Panc1 (cell line): ENCODE data around the gene ETFDH. TPM values are rescaled to one million over a fixed set of nuclear protein-coding genes. Genes with fewer than 3 reads are reported as not detected.

Source experiments
- ATAC-seq: fragments of 200-7000 bp; cut with Tn5 transposase; 2 replicates; pipeline ENCODE4 v1.9.1; 2020; ENCODE audit warnings: mild to moderate bottlenecking, moderate library complexity
- BruUV-seq: library from RNA; stranded (reverse); fragments of 400-500 nt; replicated peaks from 2 replicates; lab custom pipeline; 2021; lab: Mats Ljungman, UMichigan
- CTCF ChIA-PET: fragments of 300-600 bp; sonication (Branson Sonifier 250); formaldehyde crosslinking; loops from one replicate; lab custom pipeline; 2022; ENCODE audit warnings: antibody characterized with exemption; lab: Charles Lee
- POLR2A ChIA-PET: fragments of 300-600 bp; sonication (Branson Sonifier 250); formaldehyde crosslinking; loops from one replicate; lab custom pipeline; 2022; ENCODE audit warnings: antibody characterized with exemption; lab: Charles Lee
- DNase-seq: peaks from one replicate; pipeline ENCODE4 v3.0.0-alpha.2; 2010; ENCODE audit warnings: low read depth, low spot score
- H3K27ac ChIP-seq: 2 replicates; pipeline ENCODE4 v1.5.1; 2011; ENCODE audit warnings: mild to moderate bottlenecking, low read length, inconsistent platforms
- H3K27me3 ChIP-seq: fragments of 200-500 bp; sonication (Bioruptor generic); 2 replicates; pipeline ENCODE4 v1.6.0; 2014; ENCODE audit warnings: low read length, inconsistent platforms; ENCODE audit not compliant: control insufficient read depth, insufficient read depth
- H3K36me3 ChIP-seq: fragments of 200-500 bp; sonication (Bioruptor generic); 2 replicates; pipeline ENCODE4 v1.5.1; 2014; ENCODE audit warnings: inconsistent platforms, mild to moderate bottlenecking, low read length, moderate library complexity; ENCODE audit not compliant: control insufficient read depth, insufficient read depth
- H3K4me1 ChIP-seq: 2 replicates; pipeline ENCODE4 v1.5.1; 2011; ENCODE audit warnings: inconsistent platforms, mild to moderate bottlenecking, low read length, moderate library complexity; ENCODE audit not compliant: control insufficient read depth, insufficient read depth
- H3K4me3 ChIP-seq, 2 experiments: 2 replicates each; pipeline ENCODE4 v1.5.1; 2011 to 2012; ENCODE audit warnings: low read depth in 2 of 2, low read length in 2 of 2, mild to moderate bottlenecking in 2 of 2, inconsistent platforms in 1 of 2, moderate library complexity in 1 of 2
- H3K9me3 ChIP-seq: fragments of 200-500 bp; sonication (Bioruptor generic); 2 replicates; pipeline ENCODE4 v1.5.1; 2014; ENCODE audit warnings: low read depth, mild to moderate bottlenecking, inconsistent platforms, low read length, moderate library complexity; ENCODE audit not compliant: control insufficient read depth, insufficient read depth
- POLR2AphosphoS5 ChIP-seq: IDR thresholded peaks from 2 replicates; pipeline ENCODE4 v1.6.1; 2012; ENCODE audit warnings: mild to moderate bottlenecking, low read depth, low read length, moderate library complexity
- SIN3A ChIP-seq: IDR thresholded peaks from 2 replicates; pipeline ENCODE4 v1.6.1; 2012; ENCODE audit warnings: low read depth, mild to moderate bottlenecking, low read length, moderate library complexity, borderline replicate concordance; ENCODE audit not compliant: insufficient read depth
- TCF7L2 ChIP-seq: IDR thresholded peaks from 2 replicates; pipeline ENCODE4 v1.6.1; 2011; ENCODE audit warnings: mild to moderate bottlenecking, low read depth, low read length, inconsistent platforms
- in situ Hi-C: cut with HindIII; loops from 2 replicates; pipeline ENCODE4 v1.10.0; 2016; ENCODE audit warnings: low sequenced_read_pairs, low pct_unique_long_range_greater_than_20kb
- intact Hi-C: fragments of 100-400 bp; cut with micrococcal nuclease; formaldehyde crosslinking; loops from one replicate; pipeline ENCODE4 v1.10.0; 2022; ENCODE audit not compliant: unreplicated experiment
- total RNA-seq: library from RNA; stranded (reverse); gene quantifications from one replicate; pipeline ENCODE4 v1.2.1, GENCODE V29; 2021; ENCODE audit not compliant: unreplicated experiment
- TF ChIP-seq, protein P1 (sequence below): fragments of 450-650 bp; IDR thresholded peaks from 2 replicates; pipeline ENCODE4 v1.5.1; 2017; ENCODE audit warnings: mild to moderate bottlenecking
- TF ChIP-seq, protein P2 (sequence below), 2 experiments: IDR thresholded peaks; 2 replicates each; pipeline ENCODE4 v1.6.1; 2011 to 2012; ENCODE audit warnings: low read depth in 2 of 2, control low read depth in 1 of 2, low read length in 1 of 2, mild to moderate bottlenecking in 1 of 2, moderate library complexity in 1 of 2; ENCODE audit not compliant: insufficient read depth in 1 of 2

ETFDH gene
- total RNA-seq, 1 experiment from 2014 or later = 23.7 TPM

DNA sequence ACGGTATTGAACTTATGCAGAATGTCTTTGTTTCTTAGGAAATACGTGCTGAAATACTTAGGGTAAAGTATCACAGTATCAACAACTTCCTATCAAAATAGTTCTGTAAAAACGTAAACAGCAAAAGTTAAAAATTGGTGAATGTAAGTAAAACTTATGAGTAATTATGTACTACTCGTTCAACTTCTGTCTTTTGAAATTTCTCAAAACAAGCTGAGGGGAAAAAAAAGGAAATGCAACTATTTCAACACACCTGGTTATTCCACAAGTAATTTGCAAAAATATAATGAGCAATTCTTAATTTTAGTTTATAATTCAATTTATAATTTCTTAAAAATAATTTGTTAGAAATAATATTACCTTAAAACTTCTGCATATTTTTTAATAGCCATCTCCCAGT, 42.8 kb downstream of the ETFDH start:
- DNase-seq = no peak
- CTCF ChIA-PET = no interaction called here
- no peaks in the 10 kb centered on the region for H3K9me3 ChIP-seq
- no peaks in the 10 kb centered on the region for H3K4me1 ChIP-seq
- TF ChIP-seq, protein P1, sequence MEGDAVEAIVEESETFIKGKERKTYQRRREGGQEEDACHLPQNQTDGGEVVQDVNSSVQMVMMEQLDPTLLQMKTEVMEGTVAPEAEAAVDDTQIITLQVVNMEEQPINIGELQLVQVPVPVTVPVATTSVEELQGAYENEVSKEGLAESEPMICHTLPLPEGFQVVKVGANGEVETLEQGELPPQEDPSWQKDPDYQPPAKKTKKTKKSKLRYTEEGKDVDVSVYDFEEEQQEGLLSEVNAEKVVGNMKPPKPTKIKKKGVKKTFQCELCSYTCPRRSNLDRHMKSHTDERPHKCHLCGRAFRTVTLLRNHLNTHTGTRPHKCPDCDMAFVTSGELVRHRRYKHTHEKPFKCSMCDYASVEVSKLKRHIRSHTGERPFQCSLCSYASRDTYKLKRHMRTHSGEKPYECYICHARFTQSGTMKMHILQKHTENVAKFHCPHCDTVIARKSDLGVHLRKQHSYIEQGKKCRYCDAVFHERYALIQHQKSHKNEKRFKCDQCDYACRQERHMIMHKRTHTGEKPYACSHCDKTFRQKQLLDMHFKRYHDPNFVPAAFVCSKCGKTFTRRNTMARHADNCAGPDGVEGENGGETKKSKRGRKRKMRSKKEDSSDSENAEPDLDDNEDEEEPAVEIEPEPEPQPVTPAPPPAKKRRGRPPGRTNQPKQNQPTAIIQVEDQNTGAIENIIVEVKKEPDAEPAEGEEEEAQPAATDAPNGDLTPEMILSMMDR = no peak
- TF ChIP-seq, protein P2, sequence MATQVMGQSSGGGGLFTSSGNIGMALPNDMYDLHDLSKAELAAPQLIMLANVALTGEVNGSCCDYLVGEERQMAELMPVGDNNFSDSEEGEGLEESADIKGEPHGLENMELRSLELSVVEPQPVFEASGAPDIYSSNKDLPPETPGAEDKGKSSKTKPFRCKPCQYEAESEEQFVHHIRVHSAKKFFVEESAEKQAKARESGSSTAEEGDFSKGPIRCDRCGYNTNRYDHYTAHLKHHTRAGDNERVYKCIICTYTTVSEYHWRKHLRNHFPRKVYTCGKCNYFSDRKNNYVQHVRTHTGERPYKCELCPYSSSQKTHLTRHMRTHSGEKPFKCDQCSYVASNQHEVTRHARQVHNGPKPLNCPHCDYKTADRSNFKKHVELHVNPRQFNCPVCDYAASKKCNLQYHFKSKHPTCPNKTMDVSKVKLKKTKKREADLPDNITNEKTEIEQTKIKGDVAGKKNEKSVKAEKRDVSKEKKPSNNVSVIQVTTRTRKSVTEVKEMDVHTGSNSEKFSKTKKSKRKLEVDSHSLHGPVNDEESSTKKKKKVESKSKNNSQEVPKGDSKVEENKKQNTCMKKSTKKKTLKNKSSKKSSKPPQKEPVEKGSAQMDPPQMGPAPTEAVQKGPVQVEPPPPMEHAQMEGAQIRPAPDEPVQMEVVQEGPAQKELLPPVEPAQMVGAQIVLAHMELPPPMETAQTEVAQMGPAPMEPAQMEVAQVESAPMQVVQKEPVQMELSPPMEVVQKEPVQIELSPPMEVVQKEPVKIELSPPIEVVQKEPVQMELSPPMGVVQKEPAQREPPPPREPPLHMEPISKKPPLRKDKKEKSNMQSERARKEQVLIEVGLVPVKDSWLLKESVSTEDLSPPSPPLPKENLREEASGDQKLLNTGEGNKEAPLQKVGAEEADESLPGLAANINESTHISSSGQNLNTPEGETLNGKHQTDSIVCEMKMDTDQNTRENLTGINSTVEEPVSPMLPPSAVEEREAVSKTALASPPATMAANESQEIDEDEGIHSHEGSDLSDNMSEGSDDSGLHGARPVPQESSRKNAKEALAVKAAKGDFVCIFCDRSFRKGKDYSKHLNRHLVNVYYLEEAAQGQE (IDR thresholded peaks at IDR 0.05; ENCODE audit: insufficient read depth in 1 of 2, low read depth in 2 of 2, low read length in 1 of 2) = no peak
- TF ChIP-seq TCF7L2 (no peak), SIN3A (no peak), POLR2AphosphoS5 (no peak)
- H3K27me3 ChIP-seq = no peaks in the 10 kb centered on the region
- H3K4me3 ChIP-seq = no peak overlapping the region
- intact Hi-C loops = no loop called here
- peaks cover 38% of the 10 kb centered on the region for H3K36me3 ChIP-seq
- POLR2A ChIA-PET = no interaction called here
- ATAC-seq = no peak
- BruUV-seq = no TSS peak
- in situ Hi-C loops = no loop called here
- H3K27ac ChIP-seq = no peak overlapping the region

DNA sequence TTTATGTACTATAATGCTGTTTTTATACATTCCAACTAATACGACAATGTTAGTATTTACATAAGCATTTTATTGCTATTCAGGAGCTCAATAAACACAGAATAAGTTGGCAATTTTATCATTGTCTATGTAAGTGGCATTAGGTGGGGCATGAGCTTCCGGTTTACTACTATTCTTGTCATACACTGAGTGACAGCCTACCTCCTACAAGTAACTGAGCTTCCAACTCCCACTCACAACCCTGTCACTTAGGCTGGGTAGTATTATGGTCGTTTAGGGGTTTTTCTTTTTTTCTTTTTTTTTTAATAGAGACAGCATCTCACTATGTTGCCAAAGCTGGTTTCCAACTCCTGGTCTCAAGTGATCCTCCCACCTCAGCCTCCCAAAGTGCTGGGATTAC, 43.7 kb downstream of the ETFDH start:
- intact Hi-C loops = no loop called here
- Histone ChIP-seq H3K36me3 (peaks cover 36% of the 10 kb centered on the region), H3K27me3 (no peaks in the 10 kb centered on the region), H3K9me3 (no peaks in the 10 kb centered on the region), H3K27ac (no peak overlapping the region), H3K4me3 (no peak overlapping the region), H3K4me1 (no peaks in the 10 kb centered on the region)
- CTCF ChIA-PET = no interaction called here
- no peak for DNase-seq
- POLR2A ChIA-PET = no interaction called here
- in situ Hi-C loops = no loop called here
- TF ChIP-seq, protein P2 (IDR thresholded peaks at IDR 0.05; ENCODE audit: insufficient read depth in 1 of 2, low read depth in 2 of 2, low read length in 1 of 2) = no peak
- no peak for TF ChIP-seq POLR2AphosphoS5
- TF ChIP-seq SIN3A = no peak
- TF ChIP-seq, protein P1 = no peak
- TF ChIP-seq TCF7L2 = no peak
- BruUV-seq = no TSS peak
- no peak for ATAC-seq
